SK-N-SH (cell line): Measurements from ENCODE around the gene HDGF.

Experiments used
- CTCF ChIP-seq: fragments of 200-600 bp; sonication (generic); IDR thresholded peaks from 2 replicates; pipeline ENCODE4 v1.6.1; 2017; ENCODE audit warnings: antibody characterized with exemption, mild to moderate bottlenecking, moderate library complexity
- GABPA ChIP-seq: IDR thresholded peaks from 2 replicates; pipeline ENCODE4 v1.4.0; 2012; ENCODE audit warnings: low read depth, mild to moderate bottlenecking
- MXI1 ChIP-seq: IDR thresholded peaks from 2 replicates; pipeline ENCODE4 v1.6.1; 2012; ENCODE audit warnings: mild to moderate bottlenecking, low read depth, low read length, improper control_type of control experiment
- PBX3 ChIP-seq: IDR thresholded peaks from 2 replicates; pipeline ENCODE4; 2012
- POLR2AphosphoS5 ChIP-seq: IDR thresholded peaks from 2 replicates; pipeline ENCODE4 v1.6.1; 2012; ENCODE audit warnings: low read depth, low read length
- RCOR1 ChIP-seq: fragments of 150-350 bp; IDR thresholded peaks from 2 replicates; pipeline ENCODE4 v1.6.1; 2017; ENCODE audit warnings: antibody characterized with exemption, low read length
- TEAD4 ChIP-seq: IDR thresholded peaks from 2 replicates; pipeline ENCODE4 v1.4.0; 2012; ENCODE audit warnings: mild to moderate bottlenecking, borderline replicate concordance; ENCODE audit not compliant: insufficient read depth
- YY1 ChIP-seq: IDR thresholded peaks from 2 replicates; pipeline ENCODE4 v1.4.0; 2012; ENCODE audit warnings: low read depth, mild to moderate bottlenecking
- TF ChIP-seq, protein P1 (sequence below): IDR thresholded peaks from 2 replicates; pipeline ENCODE4 v1.4.0; 2012; ENCODE audit warnings: low read depth

- TF ChIP-seq POLR2AphosphoS5: no peak
- no peak for TF ChIP-seq PBX3
- TF ChIP-seq GABPA: no peak
- TF ChIP-seq RCOR1: no peak
- TF ChIP-seq CTCF: no peak
- TF ChIP-seq, protein P1, sequence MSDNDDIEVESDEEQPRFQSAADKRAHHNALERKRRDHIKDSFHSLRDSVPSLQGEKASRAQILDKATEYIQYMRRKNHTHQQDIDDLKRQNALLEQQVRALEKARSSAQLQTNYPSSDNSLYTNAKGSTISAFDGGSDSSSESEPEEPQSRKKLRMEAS: no peak
- no peak for TF ChIP-seq MXI1
- TF ChIP-seq TEAD4: no peak
- TF ChIP-seq YY1: no peak
These were observed 47.2 kb downstream of the HDGF start for GRCh38 chr1:156704166-156704711.
